GM18517 (cell line): ENCODE results near the gene HLF.
"Not testable (repeated sequence)": the region's sequence is repeated elsewhere in the genome, so short reads cannot be mapped to it uniquely, and the experiment has no call there.

Experiments used
- ATAC-seq: cut with Tn5 transposase; IDR thresholded peaks from one replicate; pipeline ENCODE4 v1.9.1; 2021; ENCODE audit warnings: mild to moderate bottlenecking, moderate library complexity; ENCODE audit not compliant: unreplicated experiment

Gene HLF

DNA sequence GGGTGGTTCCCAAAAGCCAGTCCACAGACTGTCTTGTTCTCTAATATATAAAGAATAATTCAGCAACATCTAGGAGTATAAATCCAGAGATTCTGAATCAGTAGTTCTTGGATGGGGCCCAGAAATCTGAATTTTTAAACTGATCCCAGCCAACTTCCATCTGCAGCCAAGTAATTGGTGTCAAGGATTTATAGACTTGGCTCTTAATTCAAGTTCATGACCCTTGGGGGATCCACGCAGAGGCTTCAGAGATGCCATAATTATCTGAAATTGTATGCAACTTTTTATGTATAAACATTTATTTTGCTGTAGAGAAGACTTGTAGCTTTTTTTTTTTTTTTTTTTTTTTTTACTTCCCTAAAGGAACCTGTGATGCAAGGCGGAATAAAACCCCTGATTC lies 60.6 kb downstream of the HLF start:
- ATAC-seq, result no peak

DNA sequence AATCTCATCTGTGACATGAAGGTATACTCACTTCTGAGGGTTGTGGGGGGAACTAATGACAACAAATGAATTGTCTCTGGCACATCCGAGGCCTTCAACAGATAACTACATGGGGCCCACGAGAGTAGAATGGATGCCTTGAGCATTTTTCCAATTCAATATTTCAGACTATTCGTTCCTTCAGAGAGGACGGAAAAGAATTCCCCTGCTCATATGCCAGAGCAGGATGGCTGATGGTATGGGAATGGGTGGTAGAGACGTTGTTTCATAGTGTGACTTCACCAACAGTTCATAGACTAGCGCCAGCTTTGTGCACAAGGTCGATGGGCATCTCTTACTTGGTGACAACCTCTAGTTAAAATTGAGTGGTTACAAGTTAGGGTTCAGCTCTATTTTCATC lies 61.3 kb downstream of the HLF start:
- no peak for ATAC-seq

DNA sequence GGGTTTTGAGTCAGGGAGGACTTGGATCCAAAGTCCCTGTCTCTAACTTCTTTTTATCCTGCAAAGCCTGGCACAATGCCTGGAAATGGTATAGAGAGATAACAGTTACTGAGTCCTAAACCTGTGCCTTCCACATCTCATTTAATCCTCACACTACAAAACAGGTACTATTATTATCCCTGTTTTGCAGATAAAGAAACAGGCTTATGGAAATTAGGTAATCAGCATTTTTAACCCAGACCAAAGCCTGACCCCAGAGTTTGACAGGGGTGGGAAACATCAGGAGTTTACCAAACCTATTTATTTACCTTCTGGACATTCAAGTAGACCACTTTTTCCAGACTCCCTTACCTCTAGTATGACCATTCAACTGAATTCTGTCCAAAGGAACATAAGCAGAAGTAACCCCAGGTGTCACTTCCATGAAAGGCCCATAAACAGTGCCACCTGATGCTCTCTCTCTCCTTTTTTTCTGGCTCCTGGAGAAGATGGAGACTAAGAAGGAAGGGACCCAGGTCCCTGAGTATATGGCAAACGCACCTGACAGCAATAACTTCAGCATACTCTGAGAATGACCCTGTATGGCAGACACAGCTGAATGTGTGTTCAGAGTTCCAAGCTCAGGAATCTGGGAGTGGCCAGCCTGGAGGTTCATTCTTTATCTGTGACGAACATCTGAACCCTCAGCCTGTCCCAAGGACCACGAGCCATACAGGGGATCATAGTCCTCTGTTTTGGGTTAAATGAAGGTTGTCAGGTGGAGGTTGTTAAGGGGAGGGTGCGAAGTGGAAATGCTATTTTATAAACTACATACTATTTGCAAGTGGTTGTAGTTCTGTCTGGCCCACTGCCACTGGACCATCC lies 62.7 kb downstream of the HLF start:
- no peak for ATAC-seq

DNA sequence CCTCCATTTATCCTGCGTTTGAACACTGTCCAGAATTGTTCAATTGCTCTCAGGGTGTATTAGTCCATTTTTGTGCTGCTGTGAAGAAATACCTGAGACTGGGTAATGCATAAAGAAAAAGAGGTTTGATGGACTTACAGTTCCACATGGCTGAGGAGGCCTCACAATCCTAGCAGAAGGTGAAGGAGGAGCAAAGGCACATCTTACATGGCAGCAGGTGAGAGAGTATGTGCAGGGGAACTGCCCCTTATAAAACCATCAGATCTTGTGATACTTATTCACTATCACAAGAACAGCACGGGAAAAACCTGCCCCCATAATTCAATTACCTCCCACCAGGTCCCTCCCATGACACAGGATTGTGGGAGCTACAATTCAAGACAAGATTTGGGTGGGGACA lies 63.8 kb downstream of the HLF start:
- ATAC-seq, result not testable (repeated sequence)

DNA sequence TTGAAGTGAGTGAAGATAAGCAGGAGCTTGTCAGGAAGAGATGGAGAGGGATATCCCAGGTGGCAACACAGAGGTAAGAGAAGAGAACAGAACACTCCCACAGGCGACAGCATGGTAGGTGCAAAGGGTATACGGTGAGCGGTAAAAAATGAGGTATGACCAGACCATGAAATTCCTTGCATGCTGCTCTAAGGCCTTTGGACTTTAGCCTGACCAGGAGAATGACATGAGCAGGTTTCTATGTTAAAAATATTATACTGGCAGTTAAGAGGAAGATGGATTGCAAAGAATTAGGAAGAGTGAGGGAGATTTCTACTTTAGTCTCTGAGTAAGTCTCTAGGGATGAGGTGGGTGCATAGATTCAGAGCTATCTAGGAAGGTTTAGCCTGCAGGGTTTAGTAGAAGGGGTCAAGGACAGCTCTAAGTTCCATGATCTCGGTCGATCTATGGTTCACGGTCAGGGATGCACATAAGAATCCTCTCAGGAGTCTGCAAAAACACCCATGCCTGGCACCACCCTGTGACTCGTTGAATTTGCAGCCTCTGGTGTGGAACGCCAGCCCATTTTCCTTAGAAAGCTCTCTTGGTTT lies 65.7 kb downstream of the HLF start:
- no peak for ATAC-seq

DNA sequence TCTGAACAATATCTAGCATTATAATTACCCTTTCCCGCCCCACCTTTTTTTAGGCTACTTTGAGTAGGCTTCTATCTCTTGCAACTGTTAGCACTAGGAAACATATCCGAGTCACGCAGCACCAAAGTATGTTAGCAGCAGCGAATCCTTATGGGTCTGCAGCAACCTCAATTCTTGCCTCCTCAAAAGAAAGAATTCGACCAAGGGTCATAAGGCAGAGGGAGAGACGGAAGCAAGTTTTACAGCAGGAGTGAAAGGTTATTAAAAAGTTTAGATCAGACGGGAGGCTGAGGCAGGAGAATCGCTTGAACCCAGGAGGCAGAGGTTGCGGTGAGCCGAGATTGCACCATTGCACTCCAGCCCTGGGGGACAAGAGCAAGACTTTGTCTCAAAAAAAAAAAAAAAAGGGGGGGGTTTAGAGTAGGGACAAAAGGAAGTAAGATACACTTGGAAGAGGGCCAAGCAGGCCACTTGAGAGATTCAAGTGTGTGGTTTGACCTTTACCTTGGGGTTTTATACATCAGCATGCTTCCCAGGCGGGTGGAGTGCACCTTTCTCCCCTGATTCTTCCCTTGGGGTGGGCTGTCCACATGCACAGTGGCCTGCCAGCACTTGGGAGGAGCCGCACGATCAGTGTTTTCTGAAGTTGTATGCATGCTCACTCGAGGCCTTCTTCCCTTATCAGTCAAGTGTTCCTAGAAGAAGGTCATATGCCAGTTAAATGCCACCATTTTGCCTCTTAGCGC lies 67.7 kb downstream of the HLF start:
- no peak for ATAC-seq

DNA sequence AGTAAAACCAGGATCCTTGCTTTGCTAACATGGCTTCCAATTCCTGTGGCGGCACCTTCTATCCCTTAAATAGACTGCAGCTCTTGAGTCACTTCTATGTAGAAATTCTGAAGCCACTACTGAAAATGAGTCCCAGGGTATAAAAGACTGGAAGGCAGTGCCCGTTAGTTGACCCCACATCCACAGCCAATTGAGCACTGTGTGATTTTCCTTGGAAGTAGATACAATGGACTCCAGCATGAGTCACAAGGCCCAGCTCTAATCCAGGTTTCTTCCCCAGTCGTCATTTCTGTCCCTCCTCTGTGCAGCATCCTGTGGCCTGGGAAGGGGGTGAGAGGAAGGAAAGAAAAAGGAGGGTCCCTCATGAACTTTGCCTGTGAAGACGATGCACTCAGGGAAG lies 69.5 kb downstream of the HLF start:
- ATAC-seq, result no peak

DNA sequence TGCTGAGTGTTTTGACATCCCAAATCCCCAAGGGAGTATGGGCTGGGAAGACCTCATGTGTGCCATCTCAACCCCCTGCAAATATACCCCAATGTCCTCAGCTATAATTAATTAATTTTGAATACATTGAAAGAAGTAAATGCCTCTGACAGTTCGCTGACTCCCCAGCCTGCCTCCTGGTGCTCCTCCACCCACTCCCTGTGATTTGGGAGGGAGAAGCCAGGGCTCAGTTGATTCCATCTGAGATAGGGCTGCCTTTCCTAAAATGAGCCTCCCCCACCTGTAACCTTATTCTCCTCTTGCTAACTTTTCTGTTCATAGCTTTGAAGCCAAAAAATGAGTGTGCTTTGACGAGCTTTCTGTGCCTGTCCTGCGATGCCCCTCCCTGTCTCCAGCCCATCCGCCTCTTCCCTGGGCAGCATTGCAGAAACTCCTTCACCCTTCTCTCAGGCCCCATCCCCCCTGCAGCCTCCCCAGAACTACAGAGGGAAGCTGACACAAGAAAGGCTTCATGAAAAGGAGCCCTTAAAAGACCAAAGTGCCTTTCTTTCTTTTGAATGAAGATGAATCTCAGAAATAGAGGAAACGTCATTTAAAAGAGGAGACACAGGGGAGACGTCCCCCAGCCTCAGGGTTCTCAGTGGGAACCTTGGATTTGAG lies 70.3 kb downstream of the HLF start:
- no peak for ATAC-seq

DNA sequence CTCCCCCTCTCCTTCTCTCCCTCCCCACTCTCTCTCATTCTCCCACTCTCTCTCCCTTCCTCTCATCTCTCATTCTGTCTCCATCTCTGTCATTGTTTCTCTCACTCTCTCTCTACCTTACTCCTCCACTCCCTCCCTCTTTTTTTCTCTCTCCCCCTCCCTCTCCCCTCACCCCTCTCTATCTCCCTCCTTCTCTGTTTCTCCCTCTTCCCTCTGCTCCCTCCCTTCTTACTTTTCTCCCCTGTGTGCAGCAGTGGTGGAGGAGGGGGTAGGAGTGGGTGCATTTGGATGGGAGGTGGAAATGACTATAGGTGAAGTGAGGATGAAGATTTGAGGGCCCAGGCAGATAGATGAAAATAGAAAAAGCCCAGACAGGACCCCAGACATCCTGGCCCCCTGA lies 70.9 kb downstream of the HLF start:
- no peak for ATAC-seq

DNA sequence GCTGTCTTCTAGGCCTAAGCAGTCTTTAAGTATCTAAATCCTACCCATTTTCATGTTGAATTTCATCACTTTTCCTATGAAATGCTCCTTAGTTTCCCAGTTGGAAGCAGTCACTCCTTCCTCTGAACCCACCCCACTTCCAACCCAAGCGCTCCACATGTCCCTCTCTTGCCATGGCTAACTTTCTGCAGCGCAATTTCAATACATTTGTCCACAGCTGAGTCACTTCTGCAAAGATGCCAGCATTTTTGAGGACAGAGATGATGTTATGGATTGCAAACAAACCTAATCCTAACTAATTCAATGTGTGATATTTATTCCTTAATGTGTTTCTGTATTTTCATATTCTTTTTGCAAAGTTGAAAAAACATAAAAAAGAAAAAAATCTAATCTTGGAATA lies 71.7 kb downstream of the HLF start:
- ATAC-seq, result no peak

DNA sequence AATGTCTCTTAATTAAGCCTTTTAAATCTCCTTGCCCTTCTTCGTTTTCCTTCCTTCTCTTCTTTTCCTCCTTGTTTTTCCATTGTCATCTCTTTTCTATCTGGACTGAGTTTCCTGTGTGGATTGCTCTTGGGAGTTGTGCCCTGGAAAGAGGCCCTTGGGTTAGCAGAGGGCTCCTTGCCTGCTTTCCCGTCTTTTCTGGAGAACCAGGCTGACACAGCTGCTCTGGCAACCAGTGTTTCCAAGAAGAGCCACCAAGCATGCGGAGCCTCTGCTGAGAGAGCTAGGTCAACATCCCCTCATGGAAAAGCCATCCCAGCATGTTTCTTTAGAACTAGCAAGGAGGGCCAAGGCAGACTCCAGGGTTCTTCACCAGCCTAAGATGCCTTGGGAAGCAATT lies 75.4 kb downstream of the HLF start:
- ATAC-seq, result no peak

DNA sequence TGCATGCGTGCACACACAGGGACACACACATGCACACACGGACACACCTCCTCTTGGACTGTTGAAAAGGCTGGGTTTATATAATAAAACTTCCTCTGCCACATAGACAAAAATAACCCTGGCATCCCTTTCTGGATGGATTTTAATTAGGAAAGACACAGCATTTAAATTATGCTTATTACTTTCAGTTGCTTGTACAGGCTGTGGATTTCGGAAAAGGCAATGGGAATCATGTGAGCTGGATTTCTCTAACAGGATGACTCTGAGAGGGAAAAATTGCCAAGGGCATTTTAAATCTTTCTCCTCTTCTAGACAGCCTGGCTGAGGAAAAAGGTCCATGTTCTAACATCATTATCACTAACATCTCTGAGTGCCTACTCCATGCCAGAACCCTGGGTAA lies 75.9 kb downstream of the HLF start:
- ATAC-seq, result no peak

DNA sequence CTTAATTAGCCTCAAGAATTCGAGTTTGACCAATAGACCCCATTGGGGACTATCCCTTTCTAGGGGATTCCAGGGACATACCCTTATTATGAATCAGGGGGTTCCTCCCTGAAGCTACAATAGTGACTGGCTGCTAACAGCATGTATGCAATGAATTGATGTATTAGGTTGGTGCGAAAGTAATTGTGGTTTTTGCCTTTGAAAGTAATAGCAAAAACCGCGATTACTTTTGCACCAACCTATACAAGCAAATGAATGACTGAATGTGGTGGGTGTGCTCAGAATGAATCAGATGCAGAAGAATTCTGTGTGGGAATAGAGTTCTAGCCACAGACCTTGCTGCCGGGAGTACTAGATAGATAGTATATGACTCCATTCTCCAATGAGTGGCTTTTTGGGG lies 76.7 kb downstream of the HLF start:
- ATAC-seq, result no peak

DNA sequence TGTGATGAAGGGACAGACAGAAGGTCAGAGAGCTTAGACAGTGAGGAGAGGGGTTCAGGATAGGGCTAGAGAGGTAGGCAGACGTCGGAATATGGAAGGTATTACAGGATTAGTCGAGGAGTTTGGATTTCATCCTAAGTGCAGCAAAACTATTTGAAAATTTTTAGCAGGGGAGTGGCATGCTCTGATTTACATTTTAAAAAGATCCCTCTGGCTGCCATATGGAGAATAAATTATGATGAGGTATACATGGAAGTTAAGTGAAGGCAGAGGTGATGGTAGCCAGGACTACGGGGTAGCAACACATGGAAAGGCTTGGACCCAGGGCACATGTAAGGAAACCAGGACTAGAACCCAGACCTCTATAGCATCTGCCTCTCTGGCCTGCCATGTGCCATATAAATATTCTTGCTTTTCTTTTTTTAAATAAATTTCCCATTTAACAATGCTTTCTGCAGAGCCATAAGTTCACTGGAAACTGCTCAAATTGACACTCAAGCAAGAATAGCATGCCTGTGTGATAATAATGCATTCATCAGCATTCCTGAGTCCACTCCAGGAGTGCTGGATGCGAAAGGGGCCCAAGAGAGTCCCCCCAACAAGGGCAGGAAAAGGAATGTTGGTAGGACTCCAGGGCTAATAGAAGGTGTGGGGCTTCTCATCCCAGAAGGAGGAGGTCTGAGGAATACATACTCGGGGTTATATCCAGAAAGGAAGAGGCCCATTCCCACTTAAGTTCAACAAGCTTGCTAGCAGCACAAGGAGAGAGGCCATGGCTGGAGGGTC lies 78.2 kb downstream of the HLF start:
- ATAC-seq, result no peak

DNA sequence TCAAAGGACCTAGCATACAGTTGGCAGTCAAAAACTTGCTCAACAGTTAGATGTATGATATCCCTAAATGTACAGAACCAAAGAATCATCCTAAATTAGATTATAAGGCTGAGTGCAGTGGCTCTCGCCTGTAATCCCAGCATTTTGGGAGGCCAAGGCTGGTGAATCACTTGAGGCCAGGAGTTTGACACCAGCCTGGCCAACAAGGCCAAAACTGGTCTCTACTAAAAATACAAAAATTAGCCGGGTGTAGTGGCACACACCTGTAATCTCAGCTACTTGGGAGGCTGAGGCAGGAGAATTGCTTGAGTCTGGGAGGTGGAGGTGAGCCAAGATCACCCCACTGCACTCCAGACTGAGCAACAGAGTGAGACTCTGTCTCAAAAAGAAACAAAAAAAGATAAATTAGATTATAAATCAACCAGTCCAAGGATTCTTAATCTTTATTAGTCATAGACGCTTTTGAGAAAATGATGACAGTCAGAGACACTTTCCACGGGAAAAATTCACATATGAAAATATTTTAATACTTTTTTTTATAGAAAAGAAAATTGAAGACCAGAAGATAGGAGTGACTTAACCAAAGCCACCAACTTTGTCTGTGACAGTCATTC lies 79.2 kb downstream of the HLF start:
- ATAC-seq, result no peak

DNA sequence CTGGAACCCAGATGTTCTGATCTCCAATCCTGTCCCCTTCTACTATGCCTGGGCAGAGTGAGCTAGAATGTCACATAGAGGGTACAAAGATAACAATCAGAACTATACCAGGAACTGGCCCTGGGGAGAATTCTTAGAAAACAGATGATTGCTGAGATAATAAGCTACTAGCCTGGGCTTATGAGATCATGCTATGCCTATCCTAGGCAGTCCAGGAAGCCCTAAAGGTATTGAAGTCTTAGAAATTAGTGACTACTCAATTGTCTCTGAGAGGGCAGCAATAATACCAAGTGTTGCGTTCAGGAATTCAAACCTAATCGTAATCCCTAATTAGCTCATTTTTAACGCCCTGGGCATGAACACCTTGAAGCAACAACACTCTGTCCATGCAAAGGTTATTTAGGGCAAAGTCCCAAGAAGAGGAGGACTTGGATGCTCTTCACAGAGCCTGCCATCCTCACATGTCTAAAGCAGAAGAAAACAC lies 79.8 kb downstream of the HLF start:
- no peak for ATAC-seq

DNA sequence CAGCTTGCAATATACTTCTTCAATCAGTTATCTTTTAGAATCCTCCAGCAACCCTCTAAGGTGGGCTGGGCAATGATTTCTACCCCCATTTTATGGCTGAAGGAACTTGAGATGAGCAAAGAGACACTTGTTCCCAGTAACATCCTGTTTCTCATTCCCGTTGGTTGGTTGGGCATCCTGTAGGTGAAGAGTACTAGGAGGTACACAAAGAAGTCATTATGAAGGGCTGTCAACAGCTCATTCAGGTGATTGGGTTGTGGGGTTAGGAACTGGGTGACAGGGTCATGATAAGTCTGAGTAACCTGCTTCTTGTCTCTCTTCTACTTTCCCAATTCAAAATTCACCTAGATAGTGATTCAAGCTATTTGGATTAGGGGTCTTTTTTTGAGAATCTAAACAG lies 80.4 kb downstream of the HLF start:
- ATAC-seq, result no peak

DNA sequence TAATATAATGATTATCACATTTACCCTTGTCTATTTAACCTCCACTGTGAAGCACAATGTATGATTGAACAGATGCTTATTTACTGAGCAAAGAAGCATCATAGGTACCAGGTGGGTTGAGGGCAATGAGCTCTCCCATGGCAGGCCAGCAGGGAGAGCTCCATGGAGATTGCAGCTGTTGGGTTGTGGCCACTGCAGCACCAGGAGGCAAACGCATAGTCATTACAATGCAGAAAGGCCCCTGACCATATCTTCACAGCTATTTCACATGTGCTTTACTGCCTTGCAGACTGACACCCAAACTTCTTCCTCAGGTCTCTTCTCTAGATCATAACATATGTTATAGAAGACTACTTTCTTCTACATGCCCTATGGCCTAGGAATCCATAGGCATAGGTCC lies 81.9 kb downstream of the HLF start:
- no peak for ATAC-seq

DNA sequence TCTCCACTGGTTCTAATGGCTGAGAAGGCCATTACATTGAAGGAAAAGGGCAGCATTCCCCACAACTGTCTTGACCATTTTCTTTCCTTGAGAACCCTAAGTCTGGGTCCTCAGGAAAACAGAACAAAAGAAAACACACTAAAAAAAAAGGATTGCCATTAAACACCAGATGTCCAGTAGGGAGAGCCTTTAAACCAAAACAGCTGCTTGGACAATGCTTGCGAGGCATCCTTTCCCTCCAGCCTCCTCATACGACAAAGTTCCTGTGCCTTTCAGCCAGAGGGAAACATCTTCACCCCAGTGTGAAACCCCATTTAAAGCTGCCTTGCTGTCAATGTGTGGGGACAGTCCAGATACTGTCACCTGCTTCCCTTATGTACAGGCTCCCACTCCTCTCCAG lies 82.6 kb downstream of the HLF start:
- ATAC-seq, result no peak

DNA sequence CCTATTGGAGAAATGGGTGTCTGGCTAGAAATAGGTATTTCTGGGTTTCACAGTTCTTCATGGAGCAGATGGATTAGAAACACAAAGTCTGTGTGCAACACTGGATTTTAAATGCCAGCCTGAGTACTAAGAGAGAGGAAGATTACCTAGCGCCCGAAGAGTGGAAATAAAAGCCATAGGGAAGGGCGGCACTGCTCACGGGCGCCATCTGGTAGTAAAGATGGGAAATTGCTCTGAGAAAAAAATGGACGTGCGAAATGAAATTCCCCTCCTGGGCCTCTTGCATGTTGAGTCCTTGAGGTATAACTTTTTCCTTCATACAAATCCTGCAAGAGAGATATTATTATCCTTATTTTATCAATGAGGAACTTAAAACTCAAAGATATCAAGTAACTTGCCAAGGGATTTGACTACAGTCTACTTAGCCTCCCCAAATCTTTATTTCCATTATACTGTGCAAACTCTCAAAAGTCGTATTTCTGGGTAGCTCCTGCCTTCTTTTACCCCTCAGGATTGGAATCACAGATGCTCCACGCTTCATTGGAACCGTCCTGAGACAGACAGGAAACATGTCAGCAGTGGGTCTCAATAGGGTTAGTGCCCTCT lies 84.1 kb downstream of the HLF start:
- peak; percentile 72 for ATAC-seq
